ENCODE results near the gene AKAP8L. TPM values are rescaled to one million over a fixed set of nuclear protein-coding genes. Genes with fewer than 3 reads are reported as not detected.
"Not testable (repeated sequence)": the region's sequence is repeated elsewhere in the genome, so short reads cannot be mapped to it uniquely, and the experiment has no call there.

Gene AKAP8L
- total and polyA plus RNA-seq, 2 donors (not counting 1 experiment from before 2014, with no cell fraction given), result 18.0 to 87.0 TPM

- Histone ChIP-seq H3K4me2 (ENCODE audit: extremely low read depth, insufficient read depth, low read length) (peak overlapping the region; percentile 11), H3K36me3 (ENCODE audit: control insufficient read depth, insufficient read depth, low read length) (no peaks in the 10 kb centered on the region), H3K27ac (ENCODE audit: insufficient read depth, low read length) (peak overlapping the region; percentile 13), H3K9me3 (ENCODE audit: control insufficient read depth, insufficient read depth, low read depth, low read length) (no peaks in the 10 kb centered on the region), H3K4me3 (replicated peaks in 1 of 4; ENCODE audit: control extremely low read depth in 1 of 4, insufficient read depth in 1 of 4, low read depth in 3 of 4, low read length in 4 of 4) (no peak overlapping the region), H3K4me1 (ENCODE audit: control insufficient read depth, extremely low read depth, insufficient read depth, low read length) (no peaks in the 10 kb centered on the region), H3K79me2 (ENCODE audit: control insufficient read depth, insufficient read depth, low read length) (peaks cover 8% of the 10 kb centered on the region), H3K9ac (ENCODE audit: insufficient read depth, low read length) (no peak overlapping the region), H3K27me3 (ENCODE audit: control insufficient read depth, insufficient read depth, low read length) (no peaks in the 10 kb centered on the region), H2AFZ (ENCODE audit: low read length) (no peak overlapping the region), H4K20me1 (ENCODE audit: control insufficient read depth, extremely low read depth, insufficient read depth, low read length) (no peaks in the 10 kb centered on the region)
- TF ChIP-seq CTCF (conservative IDR thresholded peaks at IDR 0.05 in 1 of 2, IDR thresholded peaks at IDR 0.05 in 1 of 2; ENCODE audit: low read depth in 1 of 2, low read length in 2 of 2) (no peak), EZH2 (IDR thresholded peaks at IDR 0.05; ENCODE audit: low read length, missing control alignments) (no peak)
- DNase-seq (ENCODE audit: low read depth in 2 of 2), result peak; percentile 60 to 62
Observed at GRCh38 chr19:15337202-15337601, 81.6 kb downstream of the AKAP8L start.

GRCh38 chr19:15335992-15336391 is 82.8 kb downstream of the AKAP8L start:
- H3K27me3 ChIP-seq (ENCODE audit: control insufficient read depth, insufficient read depth, low read length); H2AFZ ChIP-seq (ENCODE audit: low read length); H3K4me2 ChIP-seq (ENCODE audit: extremely low read depth, insufficient read depth, low read length); H3K27ac ChIP-seq (ENCODE audit: insufficient read depth, low read length); H3K4me1 ChIP-seq (ENCODE audit: control insufficient read depth, extremely low read depth, insufficient read depth, low read length); H3K9me3 ChIP-seq (ENCODE audit: control insufficient read depth, insufficient read depth, low read depth, low read length); H3K9ac ChIP-seq (ENCODE audit: insufficient read depth, low read length); H3K36me3 ChIP-seq (ENCODE audit: control insufficient read depth, insufficient read depth, low read length); DNase-seq (ENCODE audit: low read depth in 2 of 2); H4K20me1 ChIP-seq (ENCODE audit: control insufficient read depth, extremely low read depth, insufficient read depth, low read length); H3K4me3 ChIP-seq (replicated peaks in 1 of 4; ENCODE audit: control extremely low read depth in 1 of 4, insufficient read depth in 1 of 4, low read depth in 3 of 4, low read length in 4 of 4): not testable (repeated sequence)
- H3K79me2 ChIP-seq (ENCODE audit: control insufficient read depth, insufficient read depth, low read length), result peaks cover 16% of the 10 kb centered on the region

GRCh38 chr19:15332311-15332996 is 86.3 kb downstream of the AKAP8L start, which contains the start of gene BRD4:
BRD4 (minus strand) TSS chr19:15332539; CDS start chr19:15273099, 59,440 bp downstream.
- Histone ChIP-seq H2AFZ (ENCODE audit: low read length) (no peak within 1 kb of the TSS), H3K4me3 (replicated peaks in 1 of 4; ENCODE audit: control extremely low read depth in 1 of 4, insufficient read depth in 1 of 4, low read depth in 3 of 4, low read length in 4 of 4) (peak within 1 kb of the TSS; percentile 87 to 95 (median 90)), H3K36me3 (ENCODE audit: control insufficient read depth, insufficient read depth, low read length) (no peaks in the 10 kb centered on the region), H3K9me3 (ENCODE audit: control insufficient read depth, insufficient read depth, low read depth, low read length) (no peaks in the 10 kb centered on the region), H3K4me1 (ENCODE audit: control insufficient read depth, extremely low read depth, insufficient read depth, low read length) (peaks cover 3% of the 10 kb centered on the region), H3K9ac (ENCODE audit: insufficient read depth, low read length) (peak within 1 kb of the TSS; percentile 93), H3K79me2 (ENCODE audit: control insufficient read depth, insufficient read depth, low read length) (peaks cover 51% of the 10 kb centered on the region), H3K27me3 (ENCODE audit: control insufficient read depth, insufficient read depth, low read length) (no peaks in the 10 kb centered on the region), H3K27ac (ENCODE audit: insufficient read depth, low read length) (peak within 1 kb of the TSS; percentile 94), H4K20me1 (ENCODE audit: control insufficient read depth, extremely low read depth, insufficient read depth, low read length) (peaks cover 2% of the 10 kb centered on the region), H3K4me2 (ENCODE audit: extremely low read depth, insufficient read depth, low read length) (peak within 1 kb of the TSS; percentile 90)
- peak; percentile 41 to 54 for DNase-seq (ENCODE audit: low read depth in 2 of 2)
- TF ChIP-seq CTCF (conservative IDR thresholded peaks at IDR 0.05 in 1 of 2, IDR thresholded peaks at IDR 0.05 in 1 of 2; ENCODE audit: low read depth in 1 of 2, low read length in 2 of 2), result no peak
- no peak for TF ChIP-seq EZH2 (IDR thresholded peaks at IDR 0.05; ENCODE audit: low read length, missing control alignments)

All from fibroblast of lung (primary cell).